Activated naive CD4-positive, alpha-beta T cell treated with Interleukin-2 at 50 U/mL for 16 hours (primary cell): ENCODE results near the gene GCC1.
"Not testable (repeated sequence)": the region's sequence is repeated elsewhere in the genome, so short reads cannot be mapped to it uniquely, and the experiment has no call there.

Experiments used
- DNase-seq: peaks from one replicate; pipeline ENCODE4 v3.0.0-alpha.2; 2020

The GCC1 gene

GRCh38 chr7:127588697-127589482 is 3.5 kb upstream of the GCC1 start:
- peak; percentile 33 for DNase-seq

GRCh38 chr7:127588019-127588696 is 2.8 kb upstream of the GCC1 start, which contains the start of gene ARF5:
TSS of gene ARF5 (plus strand) at chr7:127588411. CDS start at chr7:127588499, 88 bp downstream.
- DNase-seq: peak; percentile 90

GRCh38 chr7:127587663-127588018 is 2.2 kb upstream of the GCC1 start:
- DNase-seq: no peak

GRCh38 chr7:127586346-127586745 is 950 bp upstream of the GCC1 start:
- DNase-seq: no peak

- DNase-seq: no peak
Observed at GRCh38 chr7:127584648-127585043, 750 bp downstream of the GCC1 start.

- no peak for DNase-seq
Observed at GRCh38 chr7:127582361-127582760, 3.0 kb downstream of the GCC1 start.

- DNase-seq: no peak
Observed at GRCh38 chr7:127581716-127582115, 3.7 kb downstream of the GCC1 start.

GRCh38 chr7:127580612-127581011 is 4.8 kb downstream of the GCC1 start:
- no peak for DNase-seq

- no peak for DNase-seq
Observed at GRCh38 chr7:127578711-127579275, 6.6 kb downstream of the GCC1 start.

- no peak for DNase-seq
Observed at GRCh38 chr7:127578036-127578684, 7.2 kb downstream of the GCC1 start.

- DNase-seq: no peak
Observed at GRCh38 chr7:127571741-127572505, 13.5 kb downstream of the GCC1 start.

GRCh38 chr7:127568034-127568433 is 17.4 kb downstream of the GCC1 start:
- not testable (repeated sequence) for DNase-seq

GRCh38 chr7:127566242-127566641 is 19.2 kb downstream of the GCC1 start:
- DNase-seq: no peak

GRCh38 chr7:127557803-127558202 is 27.6 kb downstream of the GCC1 start:
- DNase-seq: no peak

GRCh38 chr7:127556404-127556803 is 29.0 kb downstream of the GCC1 start:
- no peak for DNase-seq

GRCh38 chr7:127551941-127552340 is 33.5 kb downstream of the GCC1 start:
- no peak for DNase-seq

- no peak for DNase-seq
Observed at GRCh38 chr7:127550247-127550646, 35.1 kb downstream of the GCC1 start.

GRCh38 chr7:127546313-127546712 is 39.1 kb downstream of the GCC1 start:
- no peak for DNase-seq

- no peak for DNase-seq
Observed at GRCh38 chr7:127541548-127541947, 43.8 kb downstream of the GCC1 start.

- not testable (repeated sequence) for DNase-seq
Observed at GRCh38 chr7:127540461-127540860, 44.9 kb downstream of the GCC1 start.

- DNase-seq: no peak
Observed at GRCh38 chr7:127539116-127539515, 46.3 kb downstream of the GCC1 start.

GRCh38 chr7:127536741-127537140 is 48.7 kb downstream of the GCC1 start:
- no peak for DNase-seq

- DNase-seq: no peak
Observed at GRCh38 chr7:127536394-127536691, 49.1 kb downstream of the GCC1 start.
